Activated CD8-positive, alpha-beta memory T cell treated with anti-CD3 and anti-CD28 coated beads for 48 hours (primary cell): Measurements from ENCODE around the gene KCNA5.

Experiments used
- DNase-seq, 3 experiments: peaks; one replicate each; pipeline ENCODE4 v3.0.0-alpha.2; 2020; ENCODE audit warnings: low read depth in 2 of 3, low spot score in 2 of 3

Gene KCNA5

DNA sequence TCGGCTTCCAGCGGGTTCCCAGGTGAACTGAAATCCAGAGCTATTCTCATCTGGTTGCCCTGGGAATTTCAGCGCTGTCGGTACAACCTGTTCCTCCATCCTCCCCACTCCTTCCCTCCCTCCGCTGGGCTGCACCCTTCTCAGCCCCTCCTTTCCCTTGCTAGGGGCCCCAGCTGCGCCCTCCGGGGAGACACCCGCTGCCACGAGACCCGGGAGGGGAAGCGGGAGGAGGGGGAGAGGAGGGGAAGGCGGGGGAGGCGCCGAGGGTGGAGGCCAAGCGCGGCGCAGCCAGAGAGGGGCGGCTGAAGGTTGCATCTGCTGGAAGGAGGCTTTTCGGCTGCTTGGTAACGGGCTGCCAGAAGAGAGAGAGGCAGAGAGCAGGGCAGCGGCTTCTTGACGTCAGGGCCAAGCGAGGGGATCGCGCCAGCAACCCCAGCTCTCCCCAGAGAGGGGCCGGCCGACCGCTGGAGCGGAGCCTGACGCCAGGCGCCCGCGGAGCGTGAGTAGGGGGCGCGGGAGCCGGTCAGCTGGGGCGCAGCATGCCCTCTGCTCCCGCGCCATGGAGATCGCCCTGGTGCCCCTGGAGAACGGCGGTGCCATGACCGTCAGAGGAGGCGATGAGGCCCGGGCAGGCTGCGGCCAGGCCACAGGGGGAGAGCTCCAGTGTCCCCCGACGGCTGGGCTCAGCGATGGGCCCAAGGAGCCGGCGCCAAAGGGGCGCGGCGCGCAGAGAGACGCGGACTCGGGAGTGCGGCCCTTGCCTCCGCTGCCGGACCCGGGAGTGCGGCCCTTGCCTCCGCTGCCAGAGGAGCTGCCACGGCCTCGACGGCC lies at the start of gene KCNA5:
TSS of gene KCNA5 (plus strand) at position 291 of the 831 bp plus-strand sequence. CDS start at position 560, 269 bp downstream.
- DNase-seq, result no peak

DNA sequence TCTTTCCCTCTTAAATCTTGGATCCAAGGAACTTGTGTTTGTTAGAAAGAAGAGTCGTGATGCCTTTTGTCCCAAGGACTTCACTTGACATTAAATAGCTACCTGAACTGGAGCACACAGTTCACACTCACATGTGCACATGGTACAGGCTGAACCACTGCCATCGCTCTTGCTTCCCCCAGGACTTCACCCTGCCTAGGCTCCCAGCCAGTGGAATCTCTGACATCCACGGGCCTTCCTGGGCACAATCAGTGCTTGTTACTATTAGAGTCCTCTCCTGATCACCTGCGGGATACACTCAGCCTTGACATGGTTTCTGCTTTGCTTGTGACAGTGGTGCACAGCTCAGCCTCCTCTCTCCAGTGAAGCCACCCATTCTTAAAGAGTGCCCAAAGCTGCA lies 49.1 kb upstream of the KCNA5 start:
- no peak for DNase-seq

DNA sequence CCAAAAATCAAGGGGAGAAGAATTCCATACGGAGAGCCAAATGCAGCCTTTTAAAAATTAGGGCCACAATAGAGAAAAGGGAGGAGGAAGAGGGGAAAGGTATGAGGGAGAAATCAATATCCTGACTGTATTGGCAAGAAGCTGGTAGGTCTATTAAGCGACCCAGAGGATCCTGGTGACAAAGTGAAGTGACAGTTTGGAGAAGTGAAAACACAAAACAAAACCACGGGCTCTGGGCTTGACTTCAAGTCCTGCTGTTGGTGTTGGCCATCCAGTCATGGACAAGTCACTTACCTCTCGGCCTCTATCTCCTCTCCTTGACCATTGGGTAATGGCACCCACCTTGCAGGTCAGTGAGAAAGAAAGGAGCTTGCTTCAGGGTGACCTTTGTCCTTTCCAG lies 47.0 kb upstream of the KCNA5 start:
- no peak for DNase-seq

DNA sequence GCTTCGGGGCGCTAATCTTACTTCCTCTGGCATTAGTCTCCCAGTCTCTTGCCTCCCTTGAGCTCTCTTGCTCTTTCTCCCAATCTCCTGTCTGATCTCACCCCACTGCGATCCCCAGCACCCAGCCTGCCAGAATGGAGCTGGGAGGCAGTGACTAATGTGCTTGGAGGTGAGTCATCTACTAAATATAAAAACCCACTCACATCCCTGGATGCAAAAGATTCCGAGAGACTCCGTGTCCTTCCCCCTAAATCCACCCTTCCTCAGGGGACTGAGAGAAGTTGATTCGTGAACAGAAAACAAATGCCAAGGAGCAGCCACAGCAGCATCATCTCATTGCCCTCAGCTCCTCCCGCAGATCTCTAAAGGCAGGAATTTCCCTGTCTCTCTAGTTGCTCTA lies 45.7 kb upstream of the KCNA5 start:
- DNase-seq, result no peak

DNA sequence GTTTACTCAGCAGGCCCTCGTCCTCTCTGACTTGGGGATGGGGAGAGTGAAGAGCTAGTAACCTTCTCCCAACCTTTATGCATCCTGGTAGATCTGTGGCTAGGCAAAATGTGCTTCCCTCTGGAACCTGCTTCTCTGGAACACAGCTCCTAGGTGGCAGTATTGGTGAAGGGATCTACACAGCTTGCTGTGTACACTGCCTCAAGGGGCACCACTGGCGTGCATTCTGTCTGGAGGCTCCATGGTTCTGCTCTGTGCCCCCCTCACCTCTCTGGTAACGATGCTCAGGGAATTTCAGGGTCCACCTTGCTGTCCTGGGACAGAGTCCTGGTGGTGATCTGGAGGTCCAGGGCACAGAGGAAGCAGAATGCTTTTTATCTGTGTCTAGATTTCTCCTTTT lies 43.5 kb upstream of the KCNA5 start:
- no peak for DNase-seq

DNA sequence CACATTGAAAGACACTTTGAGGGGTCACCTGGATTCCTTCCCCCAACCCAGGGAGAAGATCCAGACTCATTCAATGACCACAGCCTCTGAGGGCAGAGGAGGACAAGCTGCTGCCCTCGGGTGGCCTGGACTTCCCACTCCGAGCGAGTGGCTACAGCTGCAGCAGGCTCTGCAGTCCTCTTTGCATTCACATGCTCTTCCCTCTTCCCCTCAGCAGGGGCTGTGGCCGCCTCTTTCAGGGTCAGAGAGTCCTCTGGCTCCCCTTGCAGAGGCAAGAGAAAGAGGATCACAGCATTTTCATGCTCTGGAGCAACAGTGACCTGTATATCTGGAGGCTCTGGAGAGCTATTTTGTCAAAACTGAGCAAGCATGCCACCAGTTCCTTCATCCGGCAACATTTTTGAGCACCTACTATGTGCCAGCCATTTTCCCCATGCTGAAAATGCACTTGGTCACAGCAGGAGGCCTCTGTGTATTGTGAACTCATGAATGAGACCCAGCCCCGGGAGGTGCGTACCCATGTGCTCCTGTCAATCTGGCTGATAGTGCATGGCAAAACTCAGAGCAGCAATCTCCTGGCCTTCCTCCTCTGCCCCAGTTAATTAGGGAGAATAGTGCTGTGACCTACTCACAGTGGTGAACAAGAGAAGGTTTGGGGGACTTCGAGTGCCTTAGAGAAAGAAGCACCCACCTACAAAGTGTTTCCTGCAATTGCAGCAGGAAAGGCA lies 42.9 kb upstream of the KCNA5 start:
- no peak for DNase-seq

DNA sequence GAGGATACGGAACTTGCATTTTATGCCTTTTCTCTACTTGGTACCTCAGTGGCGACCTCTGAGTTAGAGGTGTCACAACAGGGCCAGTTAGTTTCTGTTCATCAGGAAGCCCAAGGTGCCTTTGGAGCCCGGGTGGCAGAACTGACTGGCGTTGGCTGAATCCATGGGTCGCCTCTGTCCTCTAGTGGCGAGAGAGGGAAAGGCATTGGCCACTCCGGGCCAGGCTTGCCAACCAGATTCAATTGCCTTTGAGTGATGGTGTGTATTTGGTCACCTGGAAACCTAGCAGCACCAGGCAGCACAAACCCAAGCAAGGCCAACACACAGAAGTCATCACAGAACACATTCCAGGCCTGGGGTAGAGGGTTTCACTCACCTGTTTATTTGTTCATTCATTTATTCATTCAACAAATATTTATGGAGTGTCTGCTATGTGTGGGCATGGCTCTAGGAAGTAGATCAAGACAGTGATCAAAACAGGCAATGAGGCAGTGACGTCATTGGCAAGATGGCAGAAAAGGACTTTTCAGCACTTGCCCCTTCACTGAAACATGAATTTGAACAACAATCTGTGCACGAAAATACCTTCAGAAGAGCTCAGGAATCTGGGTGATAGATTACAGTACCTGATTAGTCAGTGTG lies 40.5 kb upstream of the KCNA5 start:
- peak; percentile 5 to 7 (median 6) for DNase-seq

DNA sequence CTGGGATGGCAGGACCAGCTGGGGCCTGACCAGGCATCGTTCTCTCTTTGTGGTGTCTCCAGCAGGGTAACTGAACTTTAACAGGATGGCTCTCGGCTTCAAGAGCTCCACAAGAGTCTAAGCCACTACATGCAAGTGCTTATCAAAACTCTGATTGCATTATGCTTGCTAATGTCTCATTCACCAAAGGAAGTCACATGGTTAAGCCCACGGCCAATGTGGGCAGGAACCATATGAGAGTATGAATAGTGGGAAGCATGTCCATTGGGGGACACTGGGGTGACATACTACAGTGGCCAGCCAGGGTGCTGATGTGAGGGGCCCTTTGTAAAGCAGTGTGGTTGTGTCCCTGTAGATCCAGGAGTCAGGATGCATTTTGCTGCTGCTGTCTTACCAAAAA lies 35.0 kb upstream of the KCNA5 start:
- DNase-seq, result no peak

DNA sequence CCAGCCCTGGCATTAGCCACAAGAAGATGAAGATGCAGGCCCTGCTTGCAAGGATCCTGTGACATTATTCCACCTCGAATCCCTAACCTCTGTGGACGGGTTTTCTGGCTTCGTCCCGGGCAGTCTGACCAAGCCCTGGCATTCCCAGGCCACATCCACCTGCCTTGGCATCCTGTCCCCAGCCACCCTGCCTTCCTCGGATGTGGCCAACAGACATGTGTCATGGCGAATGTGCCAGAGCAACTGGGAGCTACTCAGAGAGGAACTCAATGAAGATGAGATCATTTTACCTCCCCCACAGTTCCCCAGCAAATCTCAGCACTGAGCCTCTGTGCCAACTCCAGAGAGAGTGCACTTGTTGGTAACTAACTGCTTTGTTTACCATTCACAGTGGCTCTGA lies 33.5 kb upstream of the KCNA5 start:
- DNase-seq, result no peak

DNA sequence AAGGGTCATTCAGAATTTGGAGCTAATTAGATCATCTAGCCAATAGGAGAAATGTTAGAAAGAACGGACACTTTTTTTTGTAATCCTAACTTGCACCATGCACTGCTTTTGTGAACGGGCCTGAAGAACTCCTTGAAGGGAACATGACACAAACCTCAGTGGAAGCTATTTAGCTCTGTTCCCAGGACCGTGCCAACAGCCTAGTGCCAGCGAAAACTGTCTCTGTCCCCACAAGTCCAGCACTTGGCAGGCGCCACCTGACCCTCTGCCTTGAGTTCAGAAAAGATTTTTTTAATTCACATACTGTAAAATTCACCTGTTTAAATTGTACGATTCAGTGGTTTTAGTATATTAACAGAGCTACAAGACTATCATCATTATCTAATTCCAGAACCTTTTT lies 31.3 kb upstream of the KCNA5 start:
- no peak for DNase-seq

DNA sequence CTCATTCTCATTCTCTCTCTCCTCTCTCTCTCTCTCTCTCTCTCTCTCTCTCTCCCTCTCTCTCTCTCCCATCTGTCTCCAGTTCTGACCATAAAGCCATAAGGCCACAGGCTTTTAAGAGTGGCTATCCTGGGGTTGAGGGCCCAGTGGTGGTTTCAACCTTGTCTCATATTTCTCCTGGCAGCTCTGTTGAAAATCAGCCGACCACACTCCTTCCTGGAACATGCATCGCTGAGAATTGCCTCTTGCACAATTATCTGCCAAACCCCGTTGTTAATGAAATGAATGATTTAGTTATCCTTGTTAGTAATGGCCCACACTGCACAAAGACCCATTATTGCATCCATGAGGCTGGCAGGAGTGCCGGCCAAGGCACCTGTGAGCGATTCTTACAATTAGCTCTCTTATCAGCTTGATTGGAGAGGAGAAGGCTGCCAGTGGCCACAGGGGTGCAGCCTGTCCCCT lies 30.4 kb upstream of the KCNA5 start:
- no peak for DNase-seq

DNA sequence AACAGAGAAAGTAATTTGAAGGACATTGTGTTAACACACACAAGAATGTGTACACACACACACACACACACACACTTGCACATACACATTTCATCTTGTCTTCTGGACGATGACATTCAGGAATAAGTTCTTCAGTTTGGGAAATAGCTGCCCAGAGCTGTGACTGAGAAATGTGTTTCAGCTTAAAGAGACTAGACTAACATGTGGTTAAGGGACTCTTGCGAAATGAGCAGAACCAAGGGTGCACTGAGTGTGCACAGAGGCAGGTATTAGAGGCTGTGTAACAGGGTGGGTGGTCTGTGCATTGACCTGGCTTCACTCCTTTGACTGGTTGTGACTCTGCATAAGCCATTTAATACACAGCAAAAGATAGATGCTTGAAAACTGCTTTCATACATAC lies 29.4 kb upstream of the KCNA5 start:
- DNase-seq, result no peak

DNA sequence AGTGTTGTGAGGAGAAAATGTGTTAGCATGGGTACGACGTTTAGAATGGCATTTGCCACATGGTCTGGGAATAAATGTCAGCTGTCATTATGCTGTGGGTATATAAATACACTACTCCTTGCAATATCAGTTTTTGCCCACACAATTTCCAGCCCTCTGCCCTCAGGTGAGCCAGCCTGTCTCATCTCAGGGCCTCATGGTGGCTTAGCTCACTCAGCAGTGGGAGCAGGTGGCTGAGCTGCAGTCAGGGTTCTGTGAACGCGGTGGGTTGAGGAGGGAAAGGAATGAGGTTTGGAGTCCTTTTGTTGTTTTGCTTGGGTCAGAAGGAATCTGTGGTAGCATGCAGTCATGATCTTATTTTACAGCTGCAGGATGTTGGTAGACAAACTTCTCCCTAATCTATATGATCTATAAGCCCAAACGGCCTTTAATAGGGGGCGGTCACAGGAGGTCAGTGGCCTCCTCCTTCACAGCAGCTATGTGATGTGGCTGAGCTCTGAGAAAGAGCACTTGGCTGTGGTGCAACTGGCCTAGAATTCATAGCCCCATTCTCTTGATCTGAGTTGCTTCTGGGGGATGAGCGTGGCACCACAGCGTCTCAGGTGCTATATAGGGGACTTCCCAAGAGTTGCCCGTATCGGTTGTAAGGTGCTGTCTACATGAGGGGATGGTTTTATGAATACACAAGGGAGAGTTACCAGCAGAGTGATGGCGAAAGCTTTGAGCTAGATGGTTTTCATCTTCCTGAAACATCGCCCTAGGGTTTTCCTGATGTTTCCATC lies 27.8 kb upstream of the KCNA5 start:
- no peak for DNase-seq

DNA sequence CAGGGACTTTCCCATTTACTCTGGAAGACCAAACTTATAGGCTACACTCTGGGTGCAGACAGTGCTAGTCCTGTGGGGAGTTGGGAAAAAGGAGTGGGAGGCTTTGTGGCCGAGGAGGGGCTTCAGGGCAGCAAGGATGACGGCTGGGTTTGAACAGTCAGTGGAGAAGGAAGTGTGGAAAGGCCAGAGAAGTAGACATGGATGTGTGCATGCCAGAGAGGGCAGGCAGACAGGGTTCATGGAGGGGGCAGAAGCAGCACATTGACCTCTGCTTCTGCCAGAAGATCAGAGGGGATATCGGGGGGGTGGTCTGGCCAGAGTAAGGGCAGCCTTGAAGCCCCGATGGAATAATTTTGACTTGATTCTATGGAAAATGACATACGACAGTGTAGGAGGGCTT lies 27.2 kb upstream of the KCNA5 start:
- no peak for DNase-seq

DNA sequence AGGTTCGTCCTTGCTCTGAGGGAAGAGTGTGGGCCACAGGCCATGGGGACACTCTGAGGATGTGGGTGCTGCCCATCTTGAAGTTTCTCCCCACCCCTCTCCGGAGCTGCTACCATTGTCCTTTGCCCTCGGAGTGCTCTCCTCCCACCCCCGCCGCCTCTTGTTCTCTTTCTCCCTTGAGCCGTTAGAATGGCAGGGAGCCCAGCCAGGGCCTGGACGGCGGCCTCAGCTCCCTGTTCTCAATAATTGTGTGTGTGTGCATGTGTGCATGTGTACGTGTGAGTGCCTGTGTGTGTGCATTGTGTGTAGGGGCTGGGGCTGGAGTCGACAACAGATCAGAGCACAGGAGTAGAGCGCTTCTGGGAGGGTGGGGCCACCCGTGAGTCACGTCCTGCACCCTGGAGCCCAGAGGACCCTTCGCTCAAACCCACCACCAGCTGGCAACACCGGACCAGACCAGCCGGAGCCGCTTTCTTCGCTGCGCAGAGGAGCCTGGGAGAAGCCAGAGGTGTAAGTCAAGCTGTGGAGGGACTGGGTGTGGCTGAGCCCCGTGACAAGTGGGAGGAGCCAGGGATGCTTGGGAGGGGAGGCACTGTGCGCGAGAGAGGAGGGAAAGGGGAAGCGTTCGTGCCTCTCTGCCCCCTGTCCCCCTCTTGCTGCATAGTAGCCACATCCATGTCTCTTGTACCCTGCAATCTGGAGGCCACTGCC lies 25.9 kb upstream of the KCNA5 start:
- no peak for DNase-seq

DNA sequence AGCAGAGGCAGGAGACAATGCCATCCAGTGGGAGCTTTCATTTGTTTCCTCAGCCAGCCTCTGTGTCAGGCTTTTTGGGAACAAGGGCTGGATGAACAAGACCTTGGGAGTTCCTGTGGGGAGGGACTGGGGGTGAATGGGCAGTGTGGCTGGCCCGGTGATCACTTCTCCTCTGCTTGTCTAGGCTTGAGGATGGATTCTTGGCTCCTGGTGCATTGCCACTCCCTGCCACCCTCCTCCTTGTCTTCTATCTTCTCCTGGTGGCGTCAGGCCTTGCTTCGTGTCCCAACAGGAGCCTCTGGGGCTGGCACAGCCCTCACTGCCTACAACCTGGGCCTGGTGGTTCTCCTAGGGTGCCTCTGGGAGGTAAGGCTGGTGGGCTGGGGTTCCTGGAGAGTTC lies 25.0 kb upstream of the KCNA5 start:
- DNase-seq, result no peak

DNA sequence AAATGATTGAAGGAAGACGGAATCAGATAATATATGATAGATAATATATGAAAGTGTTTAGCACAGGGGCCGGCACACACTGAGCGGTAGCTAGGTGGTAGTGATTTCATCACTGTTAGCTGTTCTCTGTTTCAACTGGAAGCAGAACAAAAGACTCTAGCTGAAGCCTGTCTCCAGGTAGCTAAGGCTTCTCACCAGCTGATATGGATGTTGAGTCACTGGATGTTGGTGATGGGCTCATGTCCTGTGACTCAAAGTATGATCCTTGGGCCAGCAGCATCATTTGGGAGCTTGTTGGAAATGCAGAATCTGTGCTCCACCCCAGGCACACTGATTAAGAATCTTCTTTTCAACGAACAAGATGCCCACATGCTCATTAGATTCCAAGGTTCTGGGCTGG lies 21.7 kb upstream of the KCNA5 start:
- no peak for DNase-seq

DNA sequence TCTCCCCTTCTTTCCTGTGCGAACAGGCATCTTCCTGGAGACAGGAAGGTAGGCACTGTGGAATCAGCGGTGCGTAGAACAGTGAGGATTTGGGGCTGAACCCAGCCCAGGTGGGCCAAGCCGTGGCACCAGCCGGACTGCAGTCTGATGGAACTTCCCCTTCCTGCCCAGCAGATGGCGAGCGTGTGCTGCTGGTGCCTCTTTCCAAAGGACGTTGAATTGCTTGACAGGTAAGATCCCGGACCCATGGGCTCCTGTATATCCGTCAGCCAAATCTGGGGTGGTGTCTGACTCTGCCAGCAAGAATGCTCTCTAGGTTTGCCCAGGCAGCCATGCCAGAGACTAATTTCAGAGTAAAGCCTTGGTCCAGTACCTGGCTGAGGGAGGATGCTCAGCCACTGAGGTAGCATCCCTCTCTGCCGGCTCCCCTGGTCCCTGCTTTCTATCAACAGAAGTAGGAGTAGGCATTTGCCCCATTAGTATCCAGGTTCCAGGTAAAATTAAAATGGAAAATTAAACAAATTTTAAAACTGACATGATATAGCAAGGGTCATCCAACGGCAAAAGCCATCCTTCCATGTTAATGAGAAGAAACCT lies 21.1 kb upstream of the KCNA5 start:
- peak in 1 of 3 experiments; percentile 22 for DNase-seq

DNA sequence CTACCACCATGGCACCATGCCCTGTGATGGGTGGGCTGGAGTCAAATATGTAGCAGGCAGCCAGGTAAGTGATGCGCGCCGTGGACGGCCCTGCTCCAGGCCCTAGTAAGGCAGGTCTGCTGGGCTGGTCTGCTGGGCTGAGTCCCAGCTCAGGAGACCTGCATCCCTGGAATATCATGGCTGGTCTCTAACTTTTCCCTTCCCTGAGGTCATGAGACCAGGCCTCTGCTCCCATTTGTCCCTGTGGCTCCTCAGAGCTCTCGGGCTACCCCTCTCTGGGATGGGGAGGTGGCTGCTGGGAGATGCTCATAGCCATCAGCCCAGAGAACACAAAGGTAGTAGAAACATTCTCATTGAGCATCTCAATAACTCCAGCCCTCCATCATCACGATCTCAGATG lies 19.8 kb upstream of the KCNA5 start:
- DNase-seq, result no peak

DNA sequence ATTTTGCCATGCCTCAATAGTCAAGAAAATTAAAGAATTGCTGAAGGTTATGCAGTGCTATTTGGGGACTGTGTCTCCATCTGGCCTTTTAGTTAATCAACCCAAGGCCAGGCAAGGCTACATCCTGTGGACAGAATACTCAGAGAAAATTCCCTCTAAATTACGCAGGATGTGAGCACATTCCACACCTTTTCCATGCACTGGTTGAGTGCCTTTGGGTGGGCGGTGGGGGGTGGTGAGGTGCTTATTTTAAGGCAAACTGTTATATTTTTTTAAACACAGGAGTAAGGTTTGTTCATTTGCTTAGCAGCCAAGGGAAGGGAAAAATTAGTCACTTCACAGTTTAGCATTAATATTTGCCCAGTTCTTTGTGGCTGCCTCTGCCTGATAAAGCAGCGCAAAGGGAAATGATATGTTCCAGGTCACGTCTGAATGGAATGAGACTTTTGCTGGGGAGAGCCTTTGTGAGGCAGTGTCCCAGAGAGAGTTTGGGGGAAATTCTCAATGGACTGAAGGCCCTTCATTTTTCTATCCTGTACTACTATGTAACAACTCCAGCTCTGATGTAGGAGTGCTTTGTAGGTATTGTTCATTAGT lies 17.2 kb upstream of the KCNA5 start:
- no peak for DNase-seq
